ENCODE data around the gene EDAR.

DNA sequence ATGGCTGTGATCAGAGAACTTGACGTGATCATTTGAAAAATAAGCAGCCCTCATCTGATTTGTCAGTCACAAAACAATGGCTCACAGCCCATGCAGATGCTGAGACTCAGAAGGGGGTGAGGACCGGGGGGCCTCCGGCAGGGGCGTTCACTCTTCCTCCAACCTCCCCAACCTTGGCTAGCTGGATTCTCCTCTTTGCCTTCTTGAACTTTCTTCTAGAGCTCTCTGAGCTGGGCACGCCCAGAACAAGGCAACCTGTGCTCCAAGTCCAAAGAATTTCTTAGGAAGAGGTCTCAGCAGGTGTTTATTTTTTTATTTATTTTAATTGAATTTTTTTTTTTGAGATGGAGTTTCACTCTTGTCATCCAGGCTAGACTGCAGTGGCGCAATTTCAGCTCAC, 16.4 kb downstream of the EDAR start:
- TF ChIP-seq, protein P1, sequence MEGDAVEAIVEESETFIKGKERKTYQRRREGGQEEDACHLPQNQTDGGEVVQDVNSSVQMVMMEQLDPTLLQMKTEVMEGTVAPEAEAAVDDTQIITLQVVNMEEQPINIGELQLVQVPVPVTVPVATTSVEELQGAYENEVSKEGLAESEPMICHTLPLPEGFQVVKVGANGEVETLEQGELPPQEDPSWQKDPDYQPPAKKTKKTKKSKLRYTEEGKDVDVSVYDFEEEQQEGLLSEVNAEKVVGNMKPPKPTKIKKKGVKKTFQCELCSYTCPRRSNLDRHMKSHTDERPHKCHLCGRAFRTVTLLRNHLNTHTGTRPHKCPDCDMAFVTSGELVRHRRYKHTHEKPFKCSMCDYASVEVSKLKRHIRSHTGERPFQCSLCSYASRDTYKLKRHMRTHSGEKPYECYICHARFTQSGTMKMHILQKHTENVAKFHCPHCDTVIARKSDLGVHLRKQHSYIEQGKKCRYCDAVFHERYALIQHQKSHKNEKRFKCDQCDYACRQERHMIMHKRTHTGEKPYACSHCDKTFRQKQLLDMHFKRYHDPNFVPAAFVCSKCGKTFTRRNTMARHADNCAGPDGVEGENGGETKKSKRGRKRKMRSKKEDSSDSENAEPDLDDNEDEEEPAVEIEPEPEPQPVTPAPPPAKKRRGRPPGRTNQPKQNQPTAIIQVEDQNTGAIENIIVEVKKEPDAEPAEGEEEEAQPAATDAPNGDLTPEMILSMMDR (IDR thresholded peaks at IDR 0.05; ENCODE audit: insufficient read depth, low read depth, low read length) = no peak
- no peak for TF ChIP-seq EZH2 (IDR thresholded peaks at IDR 0.05; ENCODE audit: insufficient read depth, low read length)

Data from astrocyte (in vitro differentiated cells and primary cell).